ENCODE measurements around the gene BCL7A.

The BCL7A gene

DNA sequence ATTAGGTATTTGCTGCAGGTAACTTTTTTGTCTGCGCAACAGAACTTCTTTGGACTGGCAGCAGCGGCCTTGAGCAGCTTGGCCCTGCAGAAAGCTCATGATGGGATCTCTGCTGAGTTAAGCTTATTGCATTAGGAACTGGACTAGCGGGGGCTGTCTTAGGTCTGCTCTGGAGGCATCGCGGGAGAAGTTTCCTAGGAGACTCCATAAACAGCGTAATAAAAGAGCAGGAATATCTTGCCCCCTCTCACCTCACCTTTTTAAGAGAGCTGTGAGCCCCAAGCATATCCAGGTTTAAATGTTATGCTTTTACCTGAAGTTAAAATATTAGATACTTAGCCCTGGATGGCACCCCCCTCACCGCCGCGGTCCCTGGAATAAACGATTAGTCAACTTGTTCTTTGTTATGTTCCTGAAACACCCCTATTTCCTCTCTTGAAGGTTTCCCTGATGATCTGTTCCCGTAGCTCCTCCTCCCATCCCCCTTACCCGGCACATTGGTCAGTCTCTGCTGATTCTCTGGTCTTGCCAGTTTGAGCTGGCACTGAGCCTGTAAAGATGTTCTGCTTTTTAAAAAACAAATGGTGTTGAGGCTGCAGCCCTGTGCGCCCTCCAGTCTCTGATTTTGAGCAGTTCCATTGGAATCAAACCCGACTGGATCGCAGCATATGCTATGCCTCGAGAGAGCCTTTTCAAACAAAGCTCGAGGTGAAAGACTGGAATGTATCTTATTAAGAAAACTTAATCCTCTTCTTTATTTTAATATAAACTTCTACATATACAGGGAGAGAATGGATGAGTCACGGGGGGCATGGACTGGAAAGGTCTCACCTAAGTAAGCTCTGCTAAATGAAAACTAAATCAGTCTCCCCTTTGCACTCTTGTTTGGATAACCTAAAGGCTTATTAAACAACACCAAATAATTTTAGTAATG lies 58.7 kb downstream of the BCL7A start:
- DNase-seq = peak; percentile 34 to 48

DNA sequence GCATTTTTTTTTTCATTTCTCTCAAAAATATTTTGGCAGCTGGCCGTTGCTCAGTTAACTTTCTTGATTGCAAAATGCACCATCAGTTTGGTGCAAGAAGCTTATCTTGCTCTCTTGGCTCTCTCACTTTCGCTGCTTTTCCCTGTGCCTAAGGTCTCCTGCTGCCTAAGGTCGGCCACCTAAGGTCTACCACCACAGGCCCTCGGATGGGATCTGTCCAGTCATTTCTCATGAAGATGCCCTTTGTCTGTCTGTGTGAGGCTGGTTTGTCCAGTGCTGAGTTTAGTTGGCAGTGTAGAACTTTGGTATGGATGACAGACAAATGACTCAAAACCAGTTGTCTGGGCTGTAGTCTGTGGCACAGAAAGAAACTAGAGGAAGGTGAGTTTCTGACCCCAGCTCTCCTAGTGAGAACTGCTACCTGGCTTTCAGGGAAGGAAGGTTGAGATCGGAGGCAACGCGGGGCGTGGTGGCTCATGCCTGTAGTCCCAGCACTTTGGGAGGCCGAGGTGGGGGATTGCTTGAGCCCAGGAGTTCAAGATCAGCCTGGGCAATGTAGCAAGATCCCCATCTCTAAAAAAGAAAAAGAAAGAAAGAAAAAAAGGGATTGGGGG lies 59.5 kb downstream of the BCL7A start:
- DNase-seq = peak; percentile 42 to 61

DNA sequence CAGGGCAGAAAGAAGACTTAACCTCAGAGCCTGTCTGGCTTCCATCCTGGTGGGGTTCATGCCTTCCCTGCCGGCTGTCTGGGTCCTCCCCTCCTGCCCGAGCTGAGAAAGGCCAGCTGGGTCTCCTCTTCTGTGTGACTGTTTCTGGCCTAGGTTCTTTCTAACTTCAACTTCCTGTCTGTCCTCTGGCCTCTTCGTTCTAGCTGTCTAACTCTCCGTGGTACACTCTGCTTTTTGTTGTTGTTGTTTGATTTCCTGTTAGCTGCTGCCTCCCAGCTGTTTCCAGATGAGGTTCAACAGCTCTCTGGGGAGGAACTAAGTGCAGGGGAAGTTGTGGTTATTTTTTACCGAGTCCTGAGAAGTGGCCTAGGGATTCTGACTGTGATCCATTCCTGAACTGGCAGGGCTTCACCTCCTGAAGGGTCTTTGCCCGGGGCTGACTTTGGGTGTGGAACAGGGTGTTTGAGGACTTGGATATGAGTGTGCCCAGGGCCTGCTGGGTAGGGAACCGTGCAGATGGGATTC lies 60.1 kb downstream of the BCL7A start:
- no peak for DNase-seq

DNA sequence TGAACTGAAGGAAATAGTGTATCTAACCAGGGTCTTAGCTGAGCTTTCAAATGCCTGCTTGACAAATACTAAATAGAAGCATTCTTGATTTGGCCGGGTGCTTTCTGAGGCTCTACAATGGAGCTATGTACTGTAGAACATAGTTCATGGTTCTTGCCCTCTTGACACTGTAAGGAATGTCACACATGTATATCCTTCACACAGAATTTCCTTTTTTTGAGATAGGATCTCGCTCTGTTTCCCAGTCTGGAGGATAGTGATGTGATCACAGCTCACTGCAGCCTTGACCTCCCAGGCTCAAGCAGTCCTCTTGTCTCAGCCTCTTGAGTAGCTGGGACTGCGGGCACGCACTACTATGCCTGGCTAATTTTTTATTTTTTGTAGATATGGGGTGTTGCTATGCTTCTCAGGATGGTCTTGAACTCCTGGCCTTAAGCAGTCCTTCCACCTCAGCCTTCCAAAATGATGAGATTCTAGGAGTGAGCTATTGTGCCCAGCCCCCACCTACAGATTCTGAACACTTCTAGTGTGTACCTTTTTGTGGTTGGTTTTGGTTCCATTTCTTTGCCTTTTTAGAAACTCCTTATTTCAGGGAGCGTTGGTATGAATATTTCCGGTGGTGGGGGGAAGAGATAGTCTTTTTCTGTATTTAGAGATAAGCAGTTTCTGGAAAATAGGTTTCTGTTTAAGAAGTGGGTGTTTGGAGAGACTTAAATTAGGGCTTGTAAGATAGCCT lies 61.1 kb downstream of the BCL7A start:
- peak; percentile 33 to 64 for DNase-seq

DNA sequence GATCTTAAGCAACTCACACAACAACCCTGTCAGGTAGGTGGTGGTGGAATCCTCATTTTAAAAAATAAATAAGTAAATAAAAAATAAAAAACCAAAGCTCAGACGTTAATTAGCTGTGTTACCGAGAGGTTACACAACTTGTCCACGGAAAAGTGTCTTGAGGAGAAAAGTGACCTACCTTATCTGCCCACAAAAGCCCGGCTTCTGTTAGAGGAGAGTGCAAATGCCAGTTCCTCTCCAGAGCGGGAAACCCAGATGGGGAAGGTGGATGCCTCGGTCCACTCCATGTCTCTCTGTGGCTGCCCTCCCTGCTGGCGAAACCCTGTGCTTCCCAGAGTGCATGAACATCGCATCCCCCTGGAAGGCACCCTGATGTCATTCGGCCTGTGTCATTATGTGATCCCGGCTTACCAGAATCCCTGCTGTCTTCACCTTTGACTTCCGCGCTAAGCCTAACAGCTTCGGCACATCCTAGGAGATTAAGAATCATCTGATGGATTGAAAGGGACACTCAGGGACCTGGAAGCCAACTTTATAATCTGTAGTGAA lies 63.2 kb downstream of the BCL7A start:
- DNase-seq = no peak

DNA sequence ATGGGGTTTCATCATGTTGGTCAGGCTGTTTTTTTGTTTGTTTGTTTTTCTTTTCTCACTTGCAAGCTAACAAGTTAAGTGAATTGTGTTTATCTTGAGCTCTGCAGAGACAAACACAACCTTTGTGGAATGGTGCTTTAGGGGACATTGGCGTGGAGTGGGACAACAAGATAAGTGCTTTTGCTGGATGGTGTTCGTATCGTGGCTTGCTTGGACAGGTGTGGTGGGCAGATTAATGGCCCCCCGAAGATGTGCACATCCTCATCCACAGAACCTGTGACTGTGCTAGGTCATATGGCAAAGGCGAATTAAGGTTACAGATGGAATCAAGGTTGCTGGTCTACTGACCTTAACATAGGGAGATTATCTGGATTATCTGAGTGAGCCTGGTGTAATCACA lies 63.9 kb downstream of the BCL7A start:
- DNase-seq = no peak

DNA sequence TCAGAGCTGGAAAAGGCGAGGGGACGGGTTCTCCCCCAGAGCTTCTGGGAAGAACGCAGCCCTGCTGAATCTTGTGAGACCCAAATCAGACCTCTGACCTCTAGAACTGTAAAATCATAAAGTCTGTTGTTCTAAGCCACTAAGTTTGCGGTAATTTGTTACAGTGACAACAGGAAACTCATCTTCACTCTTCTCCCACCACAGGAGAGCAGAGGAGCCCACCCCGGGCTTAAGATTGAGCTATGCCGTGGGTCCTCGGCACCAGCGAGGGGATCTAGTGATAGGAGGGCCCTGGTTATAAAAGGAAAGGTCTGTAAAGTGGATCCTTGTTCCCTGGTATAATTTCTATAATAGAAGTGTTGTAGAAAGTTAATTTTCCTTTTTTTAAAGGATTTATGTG lies 64.4 kb downstream of the BCL7A start:
- no peak for DNase-seq

DNA sequence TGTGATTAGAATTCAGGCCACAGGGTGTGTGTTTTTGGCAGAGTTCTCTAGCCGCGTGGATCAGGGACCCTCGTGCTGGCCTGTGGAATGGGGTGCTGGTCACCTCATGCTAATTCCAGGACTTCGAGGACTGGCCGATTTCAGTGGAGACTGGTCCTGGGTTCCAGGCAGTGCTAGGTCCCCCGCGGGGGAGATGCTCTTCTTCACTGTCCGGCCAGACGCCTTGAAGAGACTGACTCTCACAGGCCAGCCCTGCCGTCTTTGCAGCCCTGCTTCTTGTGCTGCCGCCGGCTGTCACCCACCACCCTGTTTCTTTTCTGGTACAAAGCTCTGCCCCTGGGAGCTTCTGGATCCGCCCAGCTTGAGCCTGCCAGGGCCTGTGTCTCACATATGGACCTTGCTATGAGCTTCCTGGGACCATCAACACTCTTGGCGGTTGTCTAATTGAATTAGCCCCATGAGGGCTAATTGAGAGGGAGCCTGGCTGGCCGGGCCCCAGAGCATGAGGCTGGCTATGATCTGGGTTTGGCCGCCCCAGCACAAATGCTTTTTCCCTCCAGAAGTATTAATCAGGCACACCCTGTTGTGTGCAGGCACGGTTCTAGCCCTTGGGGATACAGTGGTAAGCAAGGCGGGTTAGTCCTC lies 65.1 kb downstream of the BCL7A start:
- DNase-seq = no peak

DNA sequence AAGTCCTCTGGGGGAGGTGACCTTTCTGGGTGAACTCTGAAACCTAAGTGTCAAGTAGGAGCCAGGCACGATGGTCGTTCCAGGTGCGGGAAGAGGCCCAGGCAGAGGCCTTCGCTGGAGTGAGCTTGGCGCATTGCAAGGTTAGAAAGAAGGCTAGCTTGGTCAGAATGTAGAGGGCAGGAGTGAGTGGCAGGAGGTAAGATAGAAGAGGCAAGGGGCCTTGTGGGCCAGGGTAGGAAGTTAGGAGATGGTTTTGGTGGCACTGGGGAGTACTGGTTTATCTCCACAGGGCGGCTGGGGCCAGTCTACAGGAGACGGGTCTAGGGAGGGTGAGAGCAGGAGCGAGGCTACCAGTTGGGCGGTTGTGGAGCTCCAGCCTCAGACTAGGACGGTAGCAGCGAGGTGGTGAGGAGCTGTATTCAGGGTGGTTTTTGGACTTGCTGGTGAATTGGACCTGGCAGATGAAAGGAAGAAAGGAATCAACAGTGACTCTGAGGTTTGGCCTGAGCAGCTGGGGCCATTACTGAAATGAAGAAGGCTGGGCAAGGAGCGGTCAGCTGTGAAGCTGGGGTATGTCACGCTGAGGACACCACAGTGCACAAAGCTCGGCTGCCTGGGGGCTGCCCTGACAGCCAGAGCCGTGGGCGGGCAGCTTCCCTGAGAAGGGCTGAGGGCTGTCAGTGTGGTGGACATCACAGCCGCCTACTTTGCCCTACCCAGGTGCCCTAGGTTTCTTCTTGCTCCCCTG lies 65.9 kb downstream of the BCL7A start:
- DNase-seq = no peak

DNA sequence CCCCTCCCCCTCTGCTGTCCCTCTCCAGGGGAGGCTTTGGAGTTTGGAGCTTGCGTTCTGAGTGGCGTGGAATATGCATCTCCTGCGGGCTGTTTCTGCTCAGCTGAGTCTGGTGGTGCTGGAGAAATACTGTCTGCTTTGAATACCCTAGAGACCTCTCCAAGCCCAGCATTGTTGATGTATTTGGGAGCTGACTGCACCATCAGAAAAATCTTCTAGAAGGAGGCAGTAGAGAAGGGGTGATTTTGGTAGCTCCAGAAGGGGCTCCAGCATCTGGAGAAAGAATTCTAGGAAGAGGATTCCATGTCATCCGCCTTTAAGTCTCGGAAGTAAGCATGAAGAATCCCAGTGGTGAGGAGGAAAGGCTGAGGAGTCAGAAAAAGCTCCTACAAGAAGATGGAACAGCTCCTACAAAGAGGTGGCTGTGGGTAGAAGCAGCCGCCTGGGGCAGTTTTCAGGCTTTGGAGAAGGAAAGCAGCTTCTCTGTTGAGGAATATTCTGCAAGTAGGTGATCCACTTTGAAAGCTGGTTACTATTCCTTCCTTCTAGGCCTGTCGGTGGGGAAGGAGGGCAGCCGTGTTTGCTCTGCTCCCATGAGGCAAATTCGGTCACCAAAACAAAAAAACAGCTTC lies 66.6 kb downstream of the BCL7A start:
- DNase-seq = no peak

DNA sequence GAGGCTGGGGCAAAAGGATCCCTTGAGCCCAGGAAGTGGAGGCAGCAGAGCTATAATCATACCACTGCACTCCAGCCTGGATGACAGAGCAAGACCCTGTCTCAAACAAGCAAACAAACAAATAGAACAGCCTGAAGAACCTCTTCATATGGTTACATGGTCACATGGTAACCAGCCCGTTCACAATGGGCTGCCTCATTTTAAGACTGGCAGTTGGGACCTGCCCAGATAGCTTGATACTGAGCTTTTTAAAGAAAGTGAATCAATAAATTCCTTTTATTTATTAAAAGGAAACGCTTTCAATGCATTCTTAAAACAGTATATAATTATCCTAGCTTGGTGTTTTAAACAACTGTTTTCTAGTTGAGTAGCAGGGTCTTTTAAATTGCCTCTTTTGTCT lies 67.4 kb downstream of the BCL7A start:
- DNase-seq = no peak

DNA sequence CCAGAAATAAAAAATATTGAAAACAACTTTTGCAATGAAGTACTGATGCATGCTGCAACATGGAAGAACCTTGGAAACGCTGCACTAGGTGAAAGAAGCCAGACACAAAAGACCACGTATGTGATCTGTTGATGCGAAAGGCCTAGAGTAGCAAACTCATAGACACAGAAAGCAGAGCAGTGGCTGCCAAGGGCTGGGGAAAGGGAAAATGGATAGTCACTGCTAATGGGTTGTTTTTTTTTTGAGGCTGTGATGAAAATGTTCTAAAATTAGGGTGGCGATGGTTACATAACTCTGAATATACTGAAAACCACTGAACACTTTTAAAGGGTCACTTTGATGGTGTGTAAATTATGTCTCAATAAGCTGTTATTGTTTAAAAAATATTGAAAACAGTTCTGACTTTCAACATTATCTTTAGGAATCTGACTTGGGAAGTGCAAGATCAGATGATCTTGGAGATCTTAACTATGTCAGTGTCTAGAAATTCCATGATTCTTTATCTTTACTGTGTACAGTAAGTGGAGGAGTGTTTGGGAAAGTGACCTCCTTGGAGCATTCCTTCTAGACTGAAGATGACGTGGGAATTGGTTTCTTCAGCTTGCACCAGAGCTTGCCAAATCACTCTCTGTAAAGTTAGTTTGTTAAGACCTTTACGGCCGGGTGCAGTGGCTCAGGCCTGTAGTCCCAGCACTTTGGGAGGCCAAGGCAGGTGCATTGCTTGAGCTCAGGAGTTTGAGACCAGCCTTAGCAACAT lies 69.3 kb downstream of the BCL7A start:
- no peak for DNase-seq

DNA sequence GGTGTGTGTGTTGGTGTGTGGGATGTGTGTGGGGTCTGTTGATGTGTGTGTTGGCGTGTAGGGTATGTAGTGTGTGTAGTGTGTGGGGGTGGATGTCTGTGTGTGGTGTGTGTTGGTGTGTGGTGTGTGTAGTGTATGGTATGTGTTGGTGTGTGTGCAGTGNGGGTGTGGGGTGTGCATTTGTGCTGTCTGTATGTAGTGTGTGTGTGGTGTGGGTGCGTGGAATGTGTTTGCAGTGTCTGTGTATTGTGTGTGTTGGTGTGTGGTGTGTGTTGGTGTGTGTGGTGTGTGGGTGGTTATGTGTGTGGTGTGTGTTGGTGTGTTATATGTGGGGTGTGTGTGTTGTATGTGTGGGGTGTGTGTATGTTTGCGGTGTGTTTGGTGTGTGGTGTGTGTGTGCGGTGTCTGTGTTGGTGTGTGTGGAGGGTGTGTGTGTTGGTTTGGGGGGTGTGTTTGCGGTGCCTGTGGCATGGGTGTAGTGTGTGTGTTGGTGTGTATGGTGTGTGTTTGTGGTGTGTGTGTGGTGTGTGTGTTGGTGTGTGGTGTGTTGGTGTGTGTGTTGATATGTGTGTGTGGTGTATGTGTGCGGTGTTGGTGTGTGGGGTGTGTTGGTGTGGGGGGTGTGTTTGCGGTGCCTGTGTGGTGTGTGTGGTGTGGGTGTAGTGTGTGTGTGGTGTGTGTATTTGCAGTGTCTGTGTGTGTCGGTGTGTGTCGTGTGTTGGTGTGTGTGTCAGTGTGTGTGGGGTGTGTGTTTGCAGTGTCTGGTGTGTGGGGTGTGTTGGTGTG lies 71.6 kb downstream of the BCL7A start:
- DNase-seq = no peak

DNA sequence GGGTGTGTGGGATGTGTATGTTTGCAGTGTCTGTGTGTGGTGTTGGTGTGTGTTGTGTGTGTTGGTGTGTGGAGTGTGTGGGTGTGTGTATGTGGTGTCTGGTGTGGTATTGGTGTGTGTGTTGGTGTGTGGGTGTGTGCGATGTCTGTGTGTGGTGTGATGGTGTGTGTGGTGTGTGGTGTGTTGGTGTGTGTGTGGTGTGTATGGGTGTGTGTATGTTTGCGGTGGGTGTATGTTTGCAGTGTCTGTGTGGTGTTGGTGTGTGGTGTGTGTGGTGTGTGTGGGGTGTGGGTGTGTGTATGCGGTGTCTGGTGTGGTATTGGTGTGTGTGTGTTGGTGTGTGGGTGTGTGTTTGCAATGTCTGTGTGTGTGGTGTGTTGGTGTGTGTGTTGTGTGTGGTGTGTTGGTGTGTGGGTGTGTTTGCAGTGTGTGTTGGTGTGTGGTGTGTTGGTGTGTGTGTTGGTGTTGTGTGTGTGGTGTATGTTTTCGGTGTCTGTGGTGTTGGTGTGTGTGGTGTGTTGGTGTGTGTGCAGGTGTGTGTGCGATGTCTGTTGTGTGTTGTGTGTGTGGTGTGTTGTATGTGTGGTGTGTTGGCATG lies 72.6 kb downstream of the BCL7A start:
- no peak for DNase-seq

DNA sequence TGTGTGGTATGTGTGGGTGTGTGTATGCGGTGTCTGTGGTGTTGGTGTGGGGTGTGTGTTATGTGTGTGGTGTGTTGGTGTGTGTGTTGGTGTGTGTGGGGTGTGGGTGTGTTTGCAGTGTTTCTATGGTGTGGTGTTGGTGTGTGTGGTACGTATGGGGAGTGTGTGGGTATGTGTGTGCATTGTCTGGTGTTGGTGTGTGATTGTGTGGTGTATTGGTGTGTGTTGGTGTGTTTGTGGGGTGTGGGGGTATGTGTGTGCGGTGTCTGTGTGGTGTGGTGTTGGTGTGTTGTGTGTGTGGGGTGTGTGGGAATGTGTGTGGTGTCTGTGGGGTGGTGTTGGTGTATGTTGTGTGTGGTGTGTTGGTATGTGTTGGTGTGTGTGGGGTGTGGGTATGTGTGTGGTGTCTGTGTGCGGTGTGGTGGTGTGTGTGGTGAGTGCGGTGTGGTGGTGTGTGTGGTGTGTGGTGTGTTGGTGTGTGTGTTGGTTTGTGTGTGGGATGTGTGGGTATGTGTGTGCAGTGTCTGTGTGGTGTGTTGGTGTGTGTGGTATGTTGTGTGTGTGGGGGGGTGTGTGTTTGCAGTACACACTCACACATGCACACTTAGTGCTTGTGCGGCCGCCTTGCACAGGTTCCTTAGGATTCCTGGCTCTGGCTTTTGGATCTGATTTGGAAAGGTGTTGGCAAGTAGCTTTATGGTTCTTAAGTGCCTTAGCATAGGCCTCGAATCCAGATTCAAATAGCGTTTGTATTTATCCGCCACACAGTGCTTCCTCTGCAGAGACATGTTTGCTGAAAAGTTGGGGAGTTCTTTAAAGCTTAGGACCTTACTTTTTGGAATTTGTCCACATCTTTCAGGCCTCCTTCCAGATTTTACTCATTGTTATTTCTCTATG lies 73.3 kb downstream of the BCL7A start:
- no peak for DNase-seq

DNA sequence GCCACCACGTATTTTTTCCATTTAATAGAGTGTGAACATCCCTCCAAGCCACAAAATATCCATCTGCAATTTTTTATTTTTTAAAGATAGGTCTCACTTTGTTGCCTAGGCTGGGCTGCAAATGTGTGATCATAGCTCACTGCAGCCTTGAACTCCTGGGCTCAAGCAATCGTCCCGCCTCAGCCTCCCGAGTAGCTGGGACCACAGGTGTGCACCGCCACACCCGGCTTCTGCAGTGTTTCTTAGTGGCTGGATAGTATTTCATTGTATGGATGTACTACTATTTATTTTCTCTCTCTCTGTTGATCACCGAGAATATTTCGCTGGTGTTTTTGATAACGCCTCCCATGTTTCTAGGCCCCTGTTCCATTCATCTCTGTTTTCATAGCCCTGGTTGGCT lies 74.3 kb downstream of the BCL7A start:
- DNase-seq = no peak

DNA sequence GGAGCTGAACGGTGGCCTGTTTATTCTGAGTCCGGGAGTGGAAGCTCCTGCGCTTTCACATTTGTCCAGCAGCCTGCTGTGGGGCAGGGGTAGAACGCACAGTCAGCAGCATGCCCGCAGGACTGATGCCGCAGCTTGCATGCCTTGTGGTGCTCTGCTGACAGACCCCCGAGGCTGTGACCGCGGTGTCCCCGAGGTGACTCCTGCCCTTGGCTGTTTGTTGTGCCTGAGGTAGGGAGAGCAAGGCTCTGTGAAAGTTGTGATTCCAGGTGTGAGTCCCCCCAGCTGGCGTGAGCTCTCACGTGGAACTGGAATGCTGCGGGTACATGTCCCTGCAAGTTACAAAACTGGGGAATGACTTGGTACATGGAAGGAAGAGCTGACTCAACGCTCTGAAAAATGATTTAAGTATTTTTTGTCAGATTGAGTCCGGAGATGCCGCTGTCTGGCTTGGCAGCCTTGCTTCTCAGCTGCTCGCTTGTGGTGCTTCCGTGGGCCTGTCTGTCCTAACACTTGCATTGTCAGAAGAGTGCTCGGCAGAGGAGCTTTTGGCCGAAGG lies 75.0 kb downstream of the BCL7A start:
- no peak for DNase-seq

DNA sequence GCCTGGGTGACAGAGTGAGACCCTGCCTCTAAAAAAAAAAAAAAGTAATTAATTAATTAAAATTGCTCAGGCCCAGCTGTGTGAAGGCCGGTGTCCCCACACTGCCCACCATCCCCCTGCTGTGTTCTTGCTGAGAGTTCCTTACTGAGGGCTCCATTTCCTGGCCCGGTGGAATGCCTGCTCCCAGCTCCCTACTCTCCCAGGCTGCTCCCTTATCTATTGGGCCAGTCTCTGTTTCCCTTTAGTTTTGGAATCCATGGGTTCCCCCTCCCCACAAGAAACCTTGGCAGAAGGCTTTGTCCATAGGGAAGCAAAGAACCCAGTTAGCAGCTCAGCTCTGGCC lies 75.9 kb downstream of the BCL7A start:
- no peak for DNase-seq

Measured in activated CD4-positive, alpha-beta T cell treated with anti-CD3 and anti-CD28 coated beads, Interleukin-2, amount 50 U/mL, for 48 hours (primary cell).